Loucy (cell line): Measurements from ENCODE around the gene MEFV.

Source experiments
- H2AFZ ChIP-seq: fragments of 200-600 bp; sonication (generic); 2 replicates; pipeline ENCODE4 v1.6.0; 2016; ENCODE audit warnings: antibody characterized with exemption, mild to moderate bottlenecking, low read length, moderate library complexity
- H3F3A ChIP-seq: fragments of 200-600 bp; 2 replicates; pipeline ENCODE4 v1.6.0; 2016; ENCODE audit warnings: antibody characterized with exemption, low read depth, mild to moderate bottlenecking
- H3K27me3 ChIP-seq: fragments of 200-600 bp; sonication (generic); 2 replicates; pipeline ENCODE4 v1.6.1; 2014; ENCODE audit warnings: low read length, mild to moderate bottlenecking; ENCODE audit not compliant: insufficient read depth, poor library complexity, severe bottlenecking
- H3K36me3 ChIP-seq: fragments of 200-600 bp; sonication (generic); 2 replicates; pipeline ENCODE4 v1.6.1; 2016; ENCODE audit warnings: low read length; ENCODE audit not compliant: insufficient read depth
- H3K4me1 ChIP-seq: fragments of 200-600 bp; sonication (generic); 2 replicates; pipeline ENCODE4 v1.5.1; 2014; ENCODE audit warnings: low read length, mild to moderate bottlenecking; ENCODE audit not compliant: insufficient read depth, poor library complexity, severe bottlenecking
- H3K4me2 ChIP-seq: fragments of 200-600 bp; sonication (generic); 2 replicates; pipeline ENCODE4 v1.6.0; 2014; ENCODE audit warnings: antibody characterized with exemption, low read length, low read depth, mild to moderate bottlenecking; ENCODE audit not compliant: poor library complexity, severe bottlenecking
- H3K4me3 ChIP-seq: fragments of 200-600 bp; sonication (generic); 2 replicates; pipeline ENCODE4 v1.5.1; 2014; ENCODE audit warnings: low read length, mild to moderate bottlenecking, mixed read lengths; ENCODE audit not compliant: poor library complexity, severe bottlenecking
- H3K79me2 ChIP-seq: fragments of 200-600 bp; sonication (generic); 2 replicates; pipeline ENCODE4 v1.6.1; 2014; ENCODE audit warnings: low read length; ENCODE audit not compliant: insufficient read depth
- H3K9ac ChIP-seq: fragments of 200-600 bp; sonication (generic); 2 replicates; pipeline ENCODE4 v1.6.0; 2014; ENCODE audit warnings: mild to moderate bottlenecking, low read depth, low read length, moderate library complexity; ENCODE audit not compliant: poor library complexity, severe bottlenecking
- H3K9me2 ChIP-seq: fragments of 200-600 bp; sonication (generic); replicated peaks from 2 replicates; pipeline ENCODE4 v1.6.1; 2016; ENCODE audit warnings: low read depth, low read length, mixed read lengths
- H3K9me3 ChIP-seq: fragments of 200-600 bp; sonication (generic); 2 replicates; pipeline ENCODE4 v1.6.1; 2014; ENCODE audit warnings: mild to moderate bottlenecking, antibody characterized with exemption, low read length, low read depth; ENCODE audit not compliant: insufficient read depth
- H4K20me1 ChIP-seq: fragments of 200-600 bp; sonication (generic); 2 replicates; pipeline ENCODE4 v1.6.0; 2014; ENCODE audit warnings: antibody characterized with exemption, low read length, mild to moderate bottlenecking; ENCODE audit not compliant: insufficient read depth, poor library complexity, severe bottlenecking
- EZH2phosphoT487 ChIP-seq: fragments of 200-600 bp; IDR thresholded peaks from 2 replicates; pipeline ENCODE4 v1.6.1; 2018; ENCODE audit warnings: antibody characterized with exemption, mild to moderate bottlenecking, moderate library complexity, borderline replicate concordance
- TF ChIP-seq, protein P1 (sequence below): fragments of 200-600 bp; sonication (generic); conservative IDR thresholded peaks from 2 replicates; pipeline ENCODE4 v1.5.1; 2014; ENCODE audit warnings: mild to moderate bottlenecking, antibody characterized with exemption, low read length

Gene MEFV

DNA sequence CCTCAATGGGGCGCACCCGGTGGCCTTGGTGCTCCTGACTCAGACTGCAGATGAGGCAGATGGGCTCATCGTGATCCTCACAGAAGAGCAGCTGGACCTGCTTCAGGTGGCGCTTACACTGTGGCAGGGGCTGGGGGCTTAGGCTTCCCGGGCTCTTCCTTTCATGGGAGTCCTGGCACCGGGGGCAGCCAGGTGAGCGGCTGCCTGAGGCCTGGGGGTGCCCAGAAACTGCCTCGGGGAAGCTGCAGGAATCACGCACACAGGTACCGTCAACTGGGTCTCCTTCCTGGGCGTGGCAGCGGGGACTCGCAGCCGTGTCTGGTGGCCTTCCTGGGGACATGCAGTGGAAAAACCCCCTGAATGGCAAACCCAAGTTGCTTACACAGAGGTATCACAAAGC, 7.0 kb downstream of the MEFV start:
- Histone ChIP-seq H3F3A (no peaks in the 10 kb centered on the region), H3K4me2 (no peak overlapping the region), H3K9ac (no peak overlapping the region), H3K79me2 (no peaks in the 10 kb centered on the region), H3K27me3 (no peaks in the 10 kb centered on the region), H4K20me1 (no peaks in the 10 kb centered on the region), H3K9me2 (no peaks in the 10 kb centered on the region), H3K4me1 (no peaks in the 10 kb centered on the region), H3K4me3 (no peak overlapping the region), H2AFZ (no peak overlapping the region), H3K9me3 (no peaks in the 10 kb centered on the region), H3K36me3 (no peaks in the 10 kb centered on the region)
- no peak for TF ChIP-seq EZH2phosphoT487
- TF ChIP-seq, protein P1, sequence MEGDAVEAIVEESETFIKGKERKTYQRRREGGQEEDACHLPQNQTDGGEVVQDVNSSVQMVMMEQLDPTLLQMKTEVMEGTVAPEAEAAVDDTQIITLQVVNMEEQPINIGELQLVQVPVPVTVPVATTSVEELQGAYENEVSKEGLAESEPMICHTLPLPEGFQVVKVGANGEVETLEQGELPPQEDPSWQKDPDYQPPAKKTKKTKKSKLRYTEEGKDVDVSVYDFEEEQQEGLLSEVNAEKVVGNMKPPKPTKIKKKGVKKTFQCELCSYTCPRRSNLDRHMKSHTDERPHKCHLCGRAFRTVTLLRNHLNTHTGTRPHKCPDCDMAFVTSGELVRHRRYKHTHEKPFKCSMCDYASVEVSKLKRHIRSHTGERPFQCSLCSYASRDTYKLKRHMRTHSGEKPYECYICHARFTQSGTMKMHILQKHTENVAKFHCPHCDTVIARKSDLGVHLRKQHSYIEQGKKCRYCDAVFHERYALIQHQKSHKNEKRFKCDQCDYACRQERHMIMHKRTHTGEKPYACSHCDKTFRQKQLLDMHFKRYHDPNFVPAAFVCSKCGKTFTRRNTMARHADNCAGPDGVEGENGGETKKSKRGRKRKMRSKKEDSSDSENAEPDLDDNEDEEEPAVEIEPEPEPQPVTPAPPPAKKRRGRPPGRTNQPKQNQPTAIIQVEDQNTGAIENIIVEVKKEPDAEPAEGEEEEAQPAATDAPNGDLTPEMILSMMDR: no peak

DNA sequence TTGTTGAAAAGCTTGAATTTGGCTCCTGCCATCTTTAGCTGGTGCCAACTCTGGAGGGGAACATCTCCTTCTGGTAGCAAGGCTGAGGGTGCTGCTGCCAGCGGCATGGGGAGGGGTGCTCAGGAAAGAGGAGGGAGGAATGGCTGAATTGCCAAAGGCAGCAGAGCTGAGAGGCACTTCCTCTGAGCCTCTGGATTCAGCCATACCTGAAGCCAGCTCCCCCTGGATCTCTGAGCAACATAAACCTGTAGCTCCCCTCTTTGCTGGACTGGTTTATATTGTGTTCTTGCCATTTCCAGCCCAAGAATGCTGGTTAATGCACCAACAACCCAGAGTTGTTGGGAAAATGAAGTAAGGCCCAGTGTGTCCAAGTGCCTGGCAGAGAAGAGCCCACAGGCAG, 7.4 kb downstream of the MEFV start:
- H3K4me2 ChIP-seq: no peak overlapping the region
- H3K4me3 ChIP-seq: no peak overlapping the region
- no peak overlapping the region for H3K9ac ChIP-seq
- no peaks in the 10 kb centered on the region for H3K79me2 ChIP-seq
- H3F3A ChIP-seq: no peaks in the 10 kb centered on the region
- no peak for TF ChIP-seq EZH2phosphoT487
- TF ChIP-seq, protein P1: no peak
- H3K27me3 ChIP-seq: no peaks in the 10 kb centered on the region
- H3K9me2 ChIP-seq: no peaks in the 10 kb centered on the region
- no peaks in the 10 kb centered on the region for H4K20me1 ChIP-seq
- no peak overlapping the region for H2AFZ ChIP-seq
- no peaks in the 10 kb centered on the region for H3K4me1 ChIP-seq
- no peaks in the 10 kb centered on the region for H3K36me3 ChIP-seq
- H3K9me3 ChIP-seq: no peaks in the 10 kb centered on the region

DNA sequence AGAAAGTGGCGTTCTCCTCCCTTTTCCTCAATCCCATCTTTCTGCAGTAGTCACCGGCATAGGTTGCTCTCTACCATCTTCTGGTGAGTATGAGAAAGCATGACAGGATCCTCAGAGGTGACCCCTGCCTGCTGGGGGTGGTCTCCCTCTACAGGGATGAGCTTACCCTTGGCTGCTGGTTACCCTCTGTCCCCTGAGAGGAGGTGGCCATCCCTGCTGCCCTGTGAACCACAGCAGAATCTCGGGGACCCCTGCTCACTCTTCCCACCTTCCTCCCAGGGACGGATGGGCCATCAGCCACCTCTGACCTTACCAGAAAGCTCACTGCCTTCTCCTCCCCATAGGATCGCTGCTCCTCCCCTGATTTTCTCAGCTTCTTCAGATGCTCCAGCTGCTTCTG, 7.8 kb downstream of the MEFV start:
- Histone ChIP-seq H3K9me2 (no peaks in the 10 kb centered on the region), H3F3A (no peaks in the 10 kb centered on the region), H3K4me3 (no peak overlapping the region), H2AFZ (no peak overlapping the region), H3K36me3 (no peaks in the 10 kb centered on the region), H3K9me3 (no peaks in the 10 kb centered on the region), H3K4me2 (no peak overlapping the region), H3K4me1 (no peaks in the 10 kb centered on the region), H4K20me1 (no peaks in the 10 kb centered on the region), H3K27me3 (no peaks in the 10 kb centered on the region), H3K9ac (no peak overlapping the region), H3K79me2 (no peaks in the 10 kb centered on the region)
- TF ChIP-seq, protein P1: no peak
- no peak for TF ChIP-seq EZH2phosphoT487
